ENCODE results near the gene OR1S1. TPM values are rescaled to one million over a fixed set of nuclear protein-coding genes. Genes with fewer than 3 reads are reported as not detected.

OR1S1 gene
- polyA plus RNA-seq, 1 experiment, result not detected

- ChIA-PET POLR2A (no interaction called here), CTCF (no interaction called here)
Measured at GRCh38 chr11:58179648-58180047, 32.9 kb upstream of the OR1S1 start.

DNA sequence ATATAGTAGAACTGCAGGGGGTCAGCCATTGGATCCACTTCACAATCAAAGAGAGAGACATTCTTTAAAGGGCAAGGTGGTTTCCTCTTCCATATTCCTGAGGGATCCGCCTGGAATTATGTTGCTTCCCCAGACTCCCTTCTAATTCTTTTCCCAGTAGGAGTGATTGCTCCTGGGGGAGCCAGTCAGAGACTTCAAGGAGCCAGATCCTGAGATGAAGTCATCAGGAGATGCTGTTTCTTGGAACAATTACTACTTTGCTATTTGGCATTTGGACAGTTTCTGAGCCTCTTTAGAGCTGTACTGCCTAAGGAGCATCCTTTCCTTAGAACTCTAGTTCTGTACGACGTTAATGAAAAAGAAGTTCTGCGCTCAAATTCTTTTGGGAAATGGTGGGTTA lies 25.6 kb upstream of the OR1S1 start:
- Histone ChIP-seq H3K27me3 (ENCODE audit: control insufficient read depth, insufficient read depth, low read length) (no peaks in the 10 kb centered on the region), H3K4me3 (ENCODE audit: low read depth, low read length) (no peak overlapping the region), H3K36me3 (ENCODE audit: control insufficient read depth, insufficient read depth, low read length) (no peaks in the 10 kb centered on the region)
- TF ChIP-seq CTCF (IDR thresholded peaks at IDR 0.05; ENCODE audit: insufficient read depth, low read depth, low read length), result no peak
- ChIA-PET POLR2A (no interaction called here), CTCF (no interaction called here)
- no peak for DNase-seq (ENCODE audit: low read depth)

More at GRCh38 chr11:58179648-58180047, 32.9 kb upstream of the OR1S1 start:
- Histone ChIP-seq H3K36me3 (ENCODE audit: control insufficient read depth, insufficient read depth, low read length) (no peaks in the 10 kb centered on the region), H3K27me3 (ENCODE audit: control insufficient read depth, insufficient read depth, low read length) (no peaks in the 10 kb centered on the region), H3K4me3 (ENCODE audit: low read depth, low read length) (no peak overlapping the region)
- no peak for TF ChIP-seq CTCF (IDR thresholded peaks at IDR 0.05; ENCODE audit: insufficient read depth, low read depth, low read length)
- DNase-seq (ENCODE audit: low read depth), result no peak

DNA sequence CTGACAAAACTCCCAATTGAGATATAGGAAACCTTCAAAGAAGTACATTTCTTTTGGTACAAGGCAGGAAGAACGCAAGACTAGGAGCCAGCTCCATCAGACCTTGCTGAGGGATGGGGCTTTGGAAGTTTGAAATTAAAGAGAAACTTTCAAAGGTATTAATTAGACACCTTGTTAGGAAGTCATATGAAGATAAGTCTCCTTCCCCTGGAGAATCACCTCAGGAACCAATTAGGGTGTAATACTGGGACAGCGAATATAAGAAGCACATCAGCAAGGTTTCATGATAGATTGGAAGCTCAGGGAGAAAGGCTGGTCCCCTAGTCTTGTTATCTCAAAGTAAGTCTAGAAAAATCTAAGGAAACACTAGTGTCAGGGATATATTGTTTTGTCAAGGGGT lies 23.8 kb upstream of the OR1S1 start, which contains the start of gene OR9Q2:
Gene OR9Q2, plus strand, starts transcription at position 301 of the 400 bp plus-strand sequence. CDS start 1,421 bp downstream, outside the sequence.
- no peak within 1 kb of the TSS for H3K4me3 ChIP-seq (ENCODE audit: low read depth, low read length)
- CTCF ChIA-PET, result no interaction called here

GRCh38 chr11:58192229-58192628 lies 20.3 kb upstream of the OR1S1 start:
- ChIA-PET CTCF (no interaction called here), POLR2A (no interaction called here)
- H3K27me3 ChIP-seq (ENCODE audit: control insufficient read depth, insufficient read depth, low read length), result no peaks in the 10 kb centered on the region
- H3K4me3 ChIP-seq (ENCODE audit: low read depth, low read length), result no peak overlapping the region
- H3K36me3 ChIP-seq (ENCODE audit: control insufficient read depth, insufficient read depth, low read length), result no peaks in the 10 kb centered on the region
- DNase-seq (ENCODE audit: low read depth), result no peak
- TF ChIP-seq CTCF (IDR thresholded peaks at IDR 0.05; ENCODE audit: insufficient read depth, low read depth, low read length), result no peak

More for the DNA sequence above, 23.8 kb upstream of the OR1S1 start, which contains the start of gene OR9Q2:
- H3K36me3 ChIP-seq (ENCODE audit: control insufficient read depth, insufficient read depth, low read length), result no peaks in the 10 kb centered on the region
- no peak for TF ChIP-seq CTCF (IDR thresholded peaks at IDR 0.05; ENCODE audit: insufficient read depth, low read depth, low read length)
- H3K27me3 ChIP-seq (ENCODE audit: control insufficient read depth, insufficient read depth, low read length), result no peaks in the 10 kb centered on the region
- POLR2A ChIA-PET, result no interaction called here
- no peak for DNase-seq (ENCODE audit: low read depth)

DNA sequence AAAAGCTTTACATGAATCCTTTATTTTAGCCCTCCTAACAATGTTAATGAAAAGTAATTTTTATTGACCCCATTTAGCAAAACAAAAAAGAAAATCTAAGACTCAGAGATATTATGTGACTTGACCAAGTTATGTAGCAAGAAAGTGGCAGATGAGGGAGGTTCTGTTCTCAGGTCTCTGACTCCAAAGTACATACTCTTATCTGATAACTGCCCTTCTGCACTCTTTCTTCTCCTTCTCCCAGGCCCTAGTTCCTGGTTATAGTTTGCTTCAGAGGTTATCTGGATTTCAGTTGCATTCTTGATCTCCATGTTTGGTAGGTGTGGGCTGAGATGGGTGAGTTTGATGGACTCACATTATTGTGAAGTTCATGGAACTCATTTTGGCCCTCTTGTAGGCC lies 19.1 kb upstream of the OR1S1 start:
- Histone ChIP-seq H3K36me3 (ENCODE audit: control insufficient read depth, insufficient read depth, low read length) (no peaks in the 10 kb centered on the region), H3K4me3 (ENCODE audit: low read depth, low read length) (no peak overlapping the region), H3K27me3 (ENCODE audit: control insufficient read depth, insufficient read depth, low read length) (no peaks in the 10 kb centered on the region)
- no peak for DNase-seq (ENCODE audit: low read depth)
- TF ChIP-seq CTCF (IDR thresholded peaks at IDR 0.05; ENCODE audit: insufficient read depth, low read depth, low read length), result no peak
- ChIA-PET CTCF (no interaction called here), POLR2A (no interaction called here)
